IPS-NIHi7 (cell line): Measurements from ENCODE around the gene PARP14.
"Not testable (repeated sequence)": the region's sequence is repeated elsewhere in the genome, so short reads cannot be mapped to it uniquely, and the experiment has no call there.

Experiments used
- DNase-seq: peaks from one replicate; pipeline ENCODE4 v3.0.0; 2012; ENCODE audit warnings: mixed read lengths; ENCODE audit errors: extremely low spot score

PARP14 gene, protein sequence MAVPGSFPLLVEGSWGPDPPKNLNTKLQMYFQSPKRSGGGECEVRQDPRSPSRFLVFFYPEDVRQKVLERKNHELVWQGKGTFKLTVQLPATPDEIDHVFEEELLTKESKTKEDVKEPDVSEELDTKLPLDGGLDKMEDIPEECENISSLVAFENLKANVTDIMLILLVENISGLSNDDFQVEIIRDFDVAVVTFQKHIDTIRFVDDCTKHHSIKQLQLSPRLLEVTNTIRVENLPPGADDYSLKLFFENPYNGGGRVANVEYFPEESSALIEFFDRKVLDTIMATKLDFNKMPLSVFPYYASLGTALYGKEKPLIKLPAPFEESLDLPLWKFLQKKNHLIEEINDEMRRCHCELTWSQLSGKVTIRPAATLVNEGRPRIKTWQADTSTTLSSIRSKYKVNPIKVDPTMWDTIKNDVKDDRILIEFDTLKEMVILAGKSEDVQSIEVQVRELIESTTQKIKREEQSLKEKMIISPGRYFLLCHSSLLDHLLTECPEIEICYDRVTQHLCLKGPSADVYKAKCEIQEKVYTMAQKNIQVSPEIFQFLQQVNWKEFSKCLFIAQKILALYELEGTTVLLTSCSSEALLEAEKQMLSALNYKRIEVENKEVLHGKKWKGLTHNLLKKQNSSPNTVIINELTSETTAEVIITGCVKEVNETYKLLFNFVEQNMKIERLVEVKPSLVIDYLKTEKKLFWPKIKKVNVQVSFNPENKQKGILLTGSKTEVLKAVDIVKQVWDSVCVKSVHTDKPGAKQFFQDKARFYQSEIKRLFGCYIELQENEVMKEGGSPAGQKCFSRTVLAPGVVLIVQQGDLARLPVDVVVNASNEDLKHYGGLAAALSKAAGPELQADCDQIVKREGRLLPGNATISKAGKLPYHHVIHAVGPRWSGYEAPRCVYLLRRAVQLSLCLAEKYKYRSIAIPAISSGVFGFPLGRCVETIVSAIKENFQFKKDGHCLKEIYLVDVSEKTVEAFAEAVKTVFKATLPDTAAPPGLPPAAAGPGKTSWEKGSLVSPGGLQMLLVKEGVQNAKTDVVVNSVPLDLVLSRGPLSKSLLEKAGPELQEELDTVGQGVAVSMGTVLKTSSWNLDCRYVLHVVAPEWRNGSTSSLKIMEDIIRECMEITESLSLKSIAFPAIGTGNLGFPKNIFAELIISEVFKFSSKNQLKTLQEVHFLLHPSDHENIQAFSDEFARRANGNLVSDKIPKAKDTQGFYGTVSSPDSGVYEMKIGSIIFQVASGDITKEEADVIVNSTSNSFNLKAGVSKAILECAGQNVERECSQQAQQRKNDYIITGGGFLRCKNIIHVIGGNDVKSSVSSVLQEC (N-terminal part only)

DNA sequence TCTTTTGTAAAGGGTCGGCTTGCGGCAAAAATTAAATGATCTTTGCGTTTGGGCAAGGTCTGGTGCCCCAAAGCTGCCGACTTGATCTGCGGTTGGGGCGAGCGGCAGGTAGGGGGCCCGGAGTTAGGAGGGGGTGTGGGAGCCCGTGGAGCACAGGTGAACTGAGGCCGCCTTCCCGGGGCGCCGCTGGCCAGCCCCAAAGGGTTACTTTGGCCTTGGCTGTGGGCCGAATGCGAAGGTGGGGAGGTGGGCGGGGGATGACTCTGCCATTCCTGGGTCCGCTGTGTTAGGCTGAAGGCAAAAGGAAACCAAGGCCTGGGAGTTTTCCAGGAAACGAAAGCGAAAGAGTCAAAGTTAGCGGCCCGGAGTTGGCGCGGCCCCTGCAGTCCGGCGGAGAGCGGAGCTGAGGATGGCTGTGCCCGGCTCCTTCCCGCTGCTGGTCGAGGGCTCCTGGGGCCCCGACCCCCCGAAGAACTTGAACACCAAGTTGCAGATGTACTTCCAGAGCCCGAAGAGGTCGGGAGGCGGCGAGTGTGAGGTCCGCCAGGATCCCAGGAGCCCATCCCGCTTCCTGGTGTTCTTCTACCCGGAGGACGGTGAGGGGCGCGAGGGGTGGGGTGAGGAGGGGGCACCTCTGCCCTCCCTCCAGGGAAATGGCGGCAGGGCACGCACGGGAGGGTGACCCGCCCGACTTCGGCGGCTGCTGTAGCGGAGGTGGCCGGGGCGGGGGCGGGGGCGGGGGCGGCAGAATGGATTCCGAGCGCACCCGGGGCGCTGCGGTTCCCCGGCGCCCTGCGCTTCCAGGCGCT lies at the start of gene PARP14:
TSS of gene PARP14 (plus strand) at position 365 of the 809 bp plus-strand sequence. CDS start at position 410, 45 bp downstream.
- DNase-seq: peak; percentile 66

- no peak for DNase-seq
These were observed 44.9 kb upstream of the PARP14 start for GRCh38 chr3:122635789-122636188.

DNA sequence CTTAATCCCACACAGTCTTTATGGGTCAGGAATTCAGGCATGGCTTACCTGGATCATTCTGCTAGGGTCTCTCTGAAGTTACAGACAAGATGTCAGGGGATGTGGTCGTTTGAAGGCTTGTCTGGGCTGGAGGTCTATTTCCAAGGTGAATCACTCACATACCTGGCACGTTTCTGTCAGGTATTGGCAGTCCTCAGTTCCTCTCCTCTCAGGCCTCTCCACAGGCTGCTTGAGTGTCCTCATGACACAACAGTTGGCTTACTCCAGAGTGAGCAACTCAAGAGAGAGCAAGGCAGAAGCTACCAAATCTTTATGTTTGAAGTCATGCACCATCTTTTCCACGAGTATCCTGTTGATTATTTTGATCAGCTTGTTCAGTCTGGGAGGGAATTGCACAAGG lies 43.9 kb upstream of the PARP14 start:
- DNase-seq: no peak

DNA sequence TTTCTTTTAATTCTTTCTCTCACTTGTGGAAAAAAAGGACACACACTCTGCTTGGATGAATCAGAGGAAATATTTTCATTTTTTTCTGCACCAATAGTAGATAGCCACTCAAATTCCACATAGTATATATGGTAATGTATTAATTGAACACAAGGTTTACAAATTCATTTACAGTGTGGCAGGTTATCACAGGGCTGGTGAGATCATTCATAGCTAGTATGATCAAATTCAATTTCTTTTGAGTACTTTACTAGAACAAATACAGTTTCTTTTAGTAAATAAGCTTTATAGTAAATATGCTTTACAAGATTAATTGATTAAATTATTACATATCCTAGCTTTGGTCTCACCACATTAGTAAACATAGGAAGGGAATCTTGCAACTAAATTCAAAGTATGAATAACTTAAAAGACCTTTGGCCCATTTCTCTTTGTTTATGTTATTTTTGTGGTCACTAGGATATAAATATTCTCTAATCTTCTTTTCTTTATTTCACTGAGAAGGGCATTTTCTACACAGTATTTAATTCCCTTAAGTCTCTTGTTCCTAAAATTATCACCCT lies 40.1 kb upstream of the PARP14 start:
- DNase-seq: no peak

DNA sequence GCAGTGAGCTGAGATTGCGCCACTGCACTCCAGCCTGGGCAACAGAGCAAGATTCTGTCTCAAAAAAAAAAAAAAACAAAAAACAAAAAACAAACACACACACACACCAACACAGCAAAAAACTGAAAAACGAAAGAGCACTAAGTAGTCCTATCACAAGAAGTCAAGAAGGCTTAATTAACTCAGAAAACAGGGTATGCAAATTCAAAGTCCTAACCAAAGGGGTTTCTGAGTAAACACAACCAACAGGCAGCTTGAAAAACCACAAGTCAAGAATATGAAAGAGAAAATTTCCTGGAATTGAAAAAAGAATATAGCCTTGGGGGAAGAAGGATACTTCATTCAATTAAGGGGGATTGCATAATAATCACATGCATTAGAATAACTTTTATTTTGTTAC lies 37.7 kb upstream of the PARP14 start:
- DNase-seq: no peak

DNA sequence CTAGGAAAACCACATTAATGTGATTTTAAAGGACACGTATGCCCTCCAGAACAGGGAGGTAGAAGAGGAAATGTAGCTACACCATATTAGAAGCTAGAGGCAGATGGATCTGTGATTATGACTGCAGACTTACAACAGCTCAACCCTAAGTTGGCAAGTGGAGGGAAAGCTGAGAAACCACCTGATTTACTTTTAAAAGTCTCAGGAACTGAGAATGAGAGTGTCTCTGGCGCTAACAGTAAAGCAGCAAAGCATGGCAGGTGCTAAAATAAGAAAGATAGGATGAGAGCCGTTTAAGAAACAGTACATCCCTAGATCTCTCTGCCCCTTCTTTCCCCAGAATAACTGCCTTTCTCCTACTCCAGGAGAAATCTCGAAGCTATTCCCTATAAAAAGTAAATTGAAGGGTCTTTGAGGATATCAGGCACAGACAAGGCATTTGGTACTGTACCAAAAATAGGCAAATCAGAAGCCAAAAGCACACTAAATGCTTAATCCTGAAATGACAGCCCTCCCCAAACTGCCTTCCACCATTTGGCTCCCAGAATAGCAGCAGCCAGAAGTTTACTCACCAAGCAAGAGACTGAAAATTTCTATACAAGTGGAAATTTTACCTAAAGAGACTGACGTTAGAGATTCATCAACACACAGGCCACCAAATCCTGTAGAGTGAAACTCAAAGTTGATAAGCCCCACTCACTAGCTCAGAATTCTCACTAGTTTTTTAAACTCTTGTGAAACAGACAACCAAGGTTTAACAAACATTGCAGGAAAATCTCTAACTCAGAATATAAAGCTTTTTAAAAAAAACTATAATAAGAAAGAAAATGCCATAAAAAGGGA lies 34.3 kb upstream of the PARP14 start:
- no peak for DNase-seq

GRCh38 chr3:122651233-122651907 lies 29.3 kb upstream of the PARP14 start:
- not testable (repeated sequence) for DNase-seq

DNA sequence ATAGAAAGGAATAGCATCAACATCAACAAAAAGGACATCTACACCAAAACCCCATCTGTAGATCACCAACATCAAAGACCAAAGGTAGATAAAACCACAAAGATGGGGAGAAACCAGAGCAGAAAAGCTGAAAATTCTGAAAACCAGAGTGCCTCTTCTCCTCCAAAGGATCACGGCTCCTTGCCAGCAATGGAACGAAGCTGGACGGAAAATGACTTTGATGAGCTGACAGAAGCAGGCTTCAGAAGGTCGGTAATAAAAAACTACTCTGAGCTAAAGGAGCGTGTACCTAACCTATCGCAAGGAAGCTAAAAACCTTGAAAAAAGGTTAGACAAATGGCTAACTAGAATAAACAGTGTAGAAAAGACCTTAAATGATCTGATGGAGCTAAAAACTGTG lies 28.7 kb upstream of the PARP14 start:
- DNase-seq: not testable (repeated sequence)

- DNase-seq: not testable (repeated sequence)
These were observed 22.3 kb upstream of the PARP14 start for GRCh38 chr3:122658336-122658735.

GRCh38 chr3:122660297-122660974 lies 20.2 kb upstream of the PARP14 start:
- DNase-seq: peak; percentile 39

DNA sequence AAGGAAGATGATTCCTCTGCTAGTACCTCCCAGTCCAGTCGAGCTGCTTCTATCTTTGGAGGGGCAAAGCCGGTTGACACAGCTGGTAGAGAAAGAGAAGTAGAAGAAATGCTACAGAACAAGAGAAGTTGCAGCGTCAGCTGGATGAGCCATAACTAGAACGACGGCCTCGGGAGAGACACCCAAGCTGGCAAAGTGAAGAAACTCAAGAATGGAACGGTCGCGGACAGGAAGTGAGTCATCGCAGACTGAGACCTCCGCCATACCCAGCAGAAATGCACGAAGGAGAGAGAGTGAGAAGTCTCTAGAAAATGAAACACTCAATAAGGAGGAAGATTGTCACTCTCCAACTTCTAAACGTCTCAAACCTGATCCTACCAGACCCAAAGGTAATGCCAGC lies 19.0 kb upstream of the PARP14 start:
- no peak for DNase-seq

DNA sequence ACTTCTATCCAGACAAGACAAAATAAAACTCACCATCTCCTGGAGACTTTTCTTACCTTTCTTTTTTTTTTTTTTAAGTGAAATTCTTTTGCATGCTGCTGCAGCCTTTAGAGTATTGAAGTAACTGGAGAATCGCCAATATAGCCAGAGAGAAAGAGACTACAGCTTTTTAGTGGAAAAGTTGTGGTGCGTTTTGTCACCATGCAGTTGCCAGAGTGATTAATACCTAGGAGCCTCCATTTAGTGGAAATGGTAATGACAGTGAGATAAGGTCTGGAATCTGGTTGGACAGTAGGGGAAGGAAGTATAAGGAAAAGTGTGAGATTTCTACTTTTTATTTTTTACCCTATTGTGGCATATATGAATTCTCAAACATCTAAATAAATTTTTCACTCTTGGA lies 18.1 kb upstream of the PARP14 start:
- no peak for DNase-seq

DNA sequence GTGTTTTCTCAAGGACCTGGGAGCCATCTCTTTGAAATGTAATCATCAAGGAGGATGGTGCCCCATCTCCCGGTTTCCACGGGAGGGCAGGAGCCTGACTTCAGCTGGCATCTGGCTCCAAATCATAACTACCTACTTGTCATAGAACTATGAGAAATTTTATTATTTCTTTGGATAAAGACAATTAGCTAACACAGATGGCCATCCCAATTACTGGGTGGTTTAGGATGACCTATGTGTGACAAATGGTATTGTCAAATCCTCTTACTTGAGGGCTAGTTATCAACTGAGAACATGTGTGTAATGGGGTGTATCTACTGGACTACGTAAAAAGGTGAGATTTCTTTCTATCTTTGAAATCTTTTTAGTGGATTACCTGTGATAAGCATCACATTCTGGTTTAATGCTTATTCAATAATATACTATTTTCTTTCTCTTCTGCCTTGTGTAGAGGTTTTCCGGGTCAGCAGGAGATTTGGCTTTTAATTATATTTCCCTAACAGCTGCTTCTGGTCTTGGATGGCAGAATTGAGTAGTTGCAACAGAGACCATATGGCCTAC lies 15.3 kb upstream of the PARP14 start:
- DNase-seq: no peak

DNA sequence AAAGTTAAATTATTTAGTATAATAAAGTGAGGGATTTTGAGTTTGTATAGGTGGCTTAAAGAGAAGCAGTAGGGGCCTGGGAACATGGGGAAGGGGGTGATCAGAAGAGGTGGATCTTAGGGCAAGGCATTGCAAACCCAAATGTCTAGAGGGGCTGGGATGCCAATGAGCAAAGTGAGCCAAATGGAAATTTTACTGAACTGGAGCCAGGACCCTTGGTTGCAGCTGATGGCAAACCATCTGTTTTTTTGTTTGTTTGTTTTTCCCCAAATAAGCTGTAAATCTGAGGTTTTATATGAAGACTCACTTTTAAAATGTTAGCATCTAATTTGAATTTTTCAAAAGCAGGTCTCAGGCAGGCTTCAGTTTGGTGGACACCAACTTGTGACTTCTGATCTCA lies 14.8 kb upstream of the PARP14 start:
- DNase-seq: no peak

- no peak for DNase-seq
These were observed 11.5 kb upstream of the PARP14 start for GRCh38 chr3:122668930-122669730.

GRCh38 chr3:122671553-122671952 lies 9.1 kb upstream of the PARP14 start:
- no peak for DNase-seq

DNA sequence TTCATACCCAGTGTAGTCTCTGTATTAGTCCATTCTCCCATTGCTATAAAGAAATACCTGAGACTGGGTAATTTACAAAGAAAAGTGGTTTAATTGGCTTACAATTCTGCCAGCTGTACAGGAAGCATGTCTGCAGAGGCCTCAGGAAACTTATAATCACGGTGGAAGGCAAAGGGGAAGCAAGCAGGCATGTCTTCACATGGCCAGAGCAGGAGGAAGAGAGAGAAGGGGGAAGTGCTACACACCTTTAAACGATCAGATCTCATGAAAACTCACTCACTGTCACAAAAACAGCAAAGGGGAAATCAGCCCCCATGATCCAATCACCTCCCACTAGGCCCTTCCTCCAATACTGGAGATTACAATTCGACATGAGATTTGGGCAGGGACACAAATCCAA lies 6.3 kb upstream of the PARP14 start:
- DNase-seq: no peak
